Head of caudate nucleus (tissue), 42 donors: ENCODE data around the gene KLHL41.
A peak's percentile ranks its signal among the peaks of the same experiment; 100 is the strongest.
"Not testable (repeated sequence)": the region's sequence is repeated elsewhere in the genome, so short reads cannot be mapped to it uniquely, and the experiment has no call there.

Experiments
- DNase-seq, 42 donors: peaks; one replicate each; pipeline versions ENCODE4 v3.0.0 to v3.0.0-alpha.2; 2020 to 2021; ENCODE audit warnings: mixed read lengths in 7 of 42
- intact Hi-C: fragments of 100-400 bp; cut with DNase I; formaldehyde crosslinking; loops from one replicate; pipeline ENCODE4 v1.15.0; 2022

Gene KLHL41

GRCh38 chr2:169495310-169495928, 14.1 kb upstream of the KLHL41 start:
- DNase-seq = no peak
- intact Hi-C loops = no loop called here

GRCh38 chr2:169504651-169505050, 4.9 kb upstream of the KLHL41 start:
- intact Hi-C loops = no loop called here
- no peak for DNase-seq

GRCh38 chr2:169507698-169508097, 1.8 kb upstream of the KLHL41 start:
- no peak for DNase-seq
- intact Hi-C loops = no loop called here

- intact Hi-C loops = no loop called here
- DNase-seq = no peak
These were observed 453 bp downstream of the KLHL41 start for GRCh38 chr2:169509955-169510354.

- intact Hi-C loops = no loop called here
- no peak for DNase-seq
These were observed 994 bp downstream of the KLHL41 start for GRCh38 chr2:169510496-169510895.

GRCh38 chr2:169511818-169512217, 2.3 kb downstream of the KLHL41 start:
- intact Hi-C loops = no loop called here
- DNase-seq = no peak

GRCh38 chr2:169512525-169512924, 3.0 kb downstream of the KLHL41 start:
- intact Hi-C loops = no loop called here
- no peak for DNase-seq

GRCh38 chr2:169513094-169513493, 3.6 kb downstream of the KLHL41 start:
- DNase-seq = no peak

GRCh38 chr2:169513926-169514325, 4.4 kb downstream of the KLHL41 start:
- intact Hi-C loops = no loop called here
- no peak for DNase-seq

More at GRCh38 chr2:169513094-169513493, 3.6 kb downstream of the KLHL41 start:
- intact Hi-C loops = no loop called here

GRCh38 chr2:169514758-169515157, 5.3 kb downstream of the KLHL41 start:
- intact Hi-C loops, DNase-seq: not testable (repeated sequence)

- DNase-seq = peak in 1 of 42 donors; percentile 12
- intact Hi-C loops = not testable (repeated sequence)
These were observed 7.0 kb downstream of the KLHL41 start for GRCh38 chr2:169516488-169516995.

- intact Hi-C loops = no loop called here
- no peak for DNase-seq
These were observed 11.4 kb downstream of the KLHL41 start for GRCh38 chr2:169520896-169521295.

GRCh38 chr2:169523681-169524080, 14.2 kb downstream of the KLHL41 start:
- DNase-seq = no peak
- intact Hi-C loops = no loop called here

- DNase-seq = no peak
- intact Hi-C loops = no loop called here
These were observed 15.9 kb downstream of the KLHL41 start for GRCh38 chr2:169525434-169525833.

GRCh38 chr2:169526451-169526850, 16.9 kb downstream of the KLHL41 start:
- intact Hi-C loops = no loop called here
- no peak for DNase-seq

GRCh38 chr2:169528271-169528701, 18.8 kb downstream of the KLHL41 start:
- intact Hi-C loops = no loop called here
- DNase-seq = peak in 37 of 42 donors; percentile 14 to 84 (median 60)

- DNase-seq, intact Hi-C loops: not testable (repeated sequence)
These were observed 30.0 kb downstream of the KLHL41 start for GRCh38 chr2:169539460-169539859.

GRCh38 chr2:169540146-169540545, 30.6 kb downstream of the KLHL41 start:
- intact Hi-C loops = no loop called here
- DNase-seq = no peak

GRCh38 chr2:169542433-169542832, 32.9 kb downstream of the KLHL41 start:
- DNase-seq = no peak
- intact Hi-C loops = no loop called here

GRCh38 chr2:169546756-169547155, 37.3 kb downstream of the KLHL41 start:
- no peak for DNase-seq
- intact Hi-C loops = no loop called here

- DNase-seq = no peak
- intact Hi-C loops = no loop called here
These were observed 51.9 kb downstream of the KLHL41 start for GRCh38 chr2:169561364-169561763.
